NT2/D1 (cell line): Measurements from ENCODE around the gene CRADD.

Source experiments
- DNase-seq: peaks from one replicate; pipeline ENCODE4 v3.0.0-alpha.2; 2011; ENCODE audit warnings: low read depth, low spot score
- H3K27me3 ChIP-seq: 2 replicates; pipeline ENCODE4 v1.6.0; 2011; ENCODE audit warnings: mild to moderate bottlenecking; ENCODE audit not compliant: insufficient read length, insufficient read depth
- H3K36me3 ChIP-seq: 2 replicates; pipeline ENCODE4 v1.6.1; 2011; ENCODE audit warnings: mild to moderate bottlenecking, low read length, mixed read lengths; ENCODE audit not compliant: insufficient read depth, insufficient read length
- H3K4me1 ChIP-seq: 2 replicates; pipeline ENCODE4 v1.5.1; 2011; ENCODE audit not compliant: insufficient read depth, insufficient read length
- H3K4me3 ChIP-seq: 2 replicates; pipeline ENCODE4 v1.5.1; 2011; ENCODE audit warnings: low read depth; ENCODE audit not compliant: insufficient read length
- H3K9ac ChIP-seq: 2 replicates; pipeline ENCODE4 v1.6.0; 2011; ENCODE audit warnings: low read depth; ENCODE audit not compliant: insufficient read length
- H3K9me3 ChIP-seq: 2 replicates; pipeline ENCODE4 v1.5.1; 2011; ENCODE audit warnings: mild to moderate bottlenecking, low read length; ENCODE audit not compliant: insufficient read depth
- SUZ12 ChIP-seq: IDR thresholded peaks from 2 replicates; pipeline ENCODE4 v1.6.1; 2011; ENCODE audit not compliant: insufficient read length, insufficient read depth; ENCODE audit errors: extremely low read depth
- YY1 ChIP-seq: IDR thresholded peaks from 2 replicates; pipeline ENCODE4 v1.6.1; 2011; ENCODE audit not compliant: insufficient read length, insufficient read depth
- ZNF274 ChIP-seq: IDR thresholded peaks from 2 replicates; pipeline ENCODE4 v1.6.1; 2011; ENCODE audit warnings: mild to moderate bottlenecking, low read depth, low read length

Gene CRADD

GRCh38 chr12:93832131-93832530, 155.0 kb downstream of the CRADD start:
- no peaks in the 10 kb centered on the region for H3K4me1 ChIP-seq
- DNase-seq: no peak
- TF ChIP-seq SUZ12: no peak
- no peak for TF ChIP-seq ZNF274
- H3K4me3 ChIP-seq: no peak overlapping the region
- no peaks in the 10 kb centered on the region for H3K27me3 ChIP-seq
- H3K36me3 ChIP-seq: no peaks in the 10 kb centered on the region
- H3K9ac ChIP-seq: no peak overlapping the region
- no peaks in the 10 kb centered on the region for H3K9me3 ChIP-seq

- no peak for DNase-seq
- TF ChIP-seq SUZ12: no peak
- TF ChIP-seq ZNF274: no peak
- TF ChIP-seq YY1: no peak
- H3K27me3 ChIP-seq: no peaks in the 10 kb centered on the region
- no peaks in the 10 kb centered on the region for H3K9me3 ChIP-seq
- no peaks in the 10 kb centered on the region for H3K36me3 ChIP-seq
- H3K4me1 ChIP-seq: peaks cover 3% of the 10 kb centered on the region
- H3K4me3 ChIP-seq: no peak overlapping the region
- H3K9ac ChIP-seq: no peak overlapping the region
These were observed 156.8 kb downstream of the CRADD start for GRCh38 chr12:93833946-93834345.

GRCh38 chr12:93836620-93837260, 159.6 kb downstream of the CRADD start:
- no peak for DNase-seq
- Histone ChIP-seq H3K4me1 (peaks cover 3% of the 10 kb centered on the region), H3K36me3 (no peaks in the 10 kb centered on the region), H3K9me3 (no peaks in the 10 kb centered on the region), H3K27me3 (no peaks in the 10 kb centered on the region), H3K4me3 (no peak overlapping the region), H3K9ac (no peak overlapping the region)
- no peak for TF ChIP-seq ZNF274
- TF ChIP-seq SUZ12: no peak
- no peak for TF ChIP-seq YY1

GRCh38 chr12:93838193-93838592, 161.0 kb downstream of the CRADD start:
- Histone ChIP-seq H3K4me1 (peaks cover 3% of the 10 kb centered on the region), H3K27me3 (no peaks in the 10 kb centered on the region), H3K4me3 (no peak overlapping the region), H3K36me3 (no peaks in the 10 kb centered on the region), H3K9ac (no peak overlapping the region), H3K9me3 (no peaks in the 10 kb centered on the region)
- no peak for TF ChIP-seq SUZ12
- TF ChIP-seq YY1: no peak
- no peak for TF ChIP-seq ZNF274
- DNase-seq: no peak

- TF ChIP-seq YY1 (no peak), SUZ12 (no peak)
- Histone ChIP-seq H3K36me3 (no peaks in the 10 kb centered on the region), H3K4me3 (no peak overlapping the region), H3K9ac (no peak overlapping the region), H3K4me1 (peaks cover 3% of the 10 kb centered on the region), H3K27me3 (no peaks in the 10 kb centered on the region), H3K9me3 (no peaks in the 10 kb centered on the region)
- no peak for DNase-seq
These were observed 161.9 kb downstream of the CRADD start for GRCh38 chr12:93839064-93839463.

GRCh38 chr12:93841671-93842070, 164.5 kb downstream of the CRADD start:
- no peaks in the 10 kb centered on the region for H3K9me3 ChIP-seq
- H3K4me3 ChIP-seq: no peak overlapping the region
- TF ChIP-seq ZNF274: no peak
- TF ChIP-seq SUZ12: no peak
- TF ChIP-seq YY1: no peak
- no peak overlapping the region for H3K9ac ChIP-seq
- no peaks in the 10 kb centered on the region for H3K27me3 ChIP-seq
- no peaks in the 10 kb centered on the region for H3K36me3 ChIP-seq
- no peak for DNase-seq
- peaks cover 3% of the 10 kb centered on the region for H3K4me1 ChIP-seq

- Histone ChIP-seq H3K27me3 (no peaks in the 10 kb centered on the region), H3K4me1 (no peaks in the 10 kb centered on the region), H3K36me3 (no peaks in the 10 kb centered on the region), H3K4me3 (no peak overlapping the region), H3K9ac (no peak overlapping the region), H3K9me3 (no peaks in the 10 kb centered on the region)
- TF ChIP-seq SUZ12 (no peak), YY1 (no peak), ZNF274 (no peak)
- DNase-seq: no peak
These were observed 167.1 kb downstream of the CRADD start for GRCh38 chr12:93844164-93844784.
